A673 (cell line): ENCODE data around the gene PTPA.

Source experiments
- CTCF ChIP-seq: fragments of 300-800, 200-600 bp; sonication (generic); conservative IDR thresholded peaks from 2 replicates; pipeline ENCODE4 v1.5.1; 2017; ENCODE audit warnings: low read depth, mild to moderate bottlenecking, antibody characterized with exemption, low read length, moderate library complexity, mixed read lengths
- EZH2 ChIP-seq: fragments of 200-600 bp; sonication (generic); IDR thresholded peaks from 2 replicates; pipeline ENCODE4 v1.6.1; 2017; ENCODE audit warnings: borderline replicate concordance, low read depth, mild to moderate bottlenecking, mixed read lengths, antibody characterized with exemption, low read length; ENCODE audit not compliant: poor library complexity, severe bottlenecking

- TF ChIP-seq CTCF: no peak
- no peak for TF ChIP-seq EZH2
Observed at GRCh38 chr9:129081388-129081904, 29.8 kb upstream of the PTPA start.
